Measurements from ENCODE around the gene CHST6.

The CHST6 gene

GRCh38 chr16:75529056-75529905 lies 34.0 kb upstream of the CHST6 start:
- ChIA-PET POLR2A (no interaction called here), CTCF (interaction anchor here (1.0 kb wide), 1 partner anchor 58 kb away, joined by 3 read pairs; no protein-coding TSS in a partner anchor)
- TF ChIP-seq ZNF184 (tag by site-specific recombination; IDR thresholded peaks at IDR 0.05) = no peak
- no peak for TF ChIP-seq ZNF561 (tag by site-specific recombination; IDR thresholded peaks at IDR 0.05; ENCODE audit: borderline replicate concordance)
- no peak for TF ChIP-seq ZNF148 (tag by site-specific recombination; IDR thresholded peaks at IDR 0.05; ENCODE audit: borderline replicate concordance)
- TF ChIP-seq ZNF121 (tag by site-specific recombination; IDR thresholded peaks at IDR 0.05) = no peak
- TF ChIP-seq ZSCAN23 (tag by site-specific recombination; IDR thresholded peaks at IDR 0.05) = no peak
- no peak for TF ChIP-seq ZNF48 (tag by site-specific recombination; IDR thresholded peaks at IDR 0.05)
- TF ChIP-seq KLF9 (tag by site-specific recombination; IDR thresholded peaks at IDR 0.05; ENCODE audit: low read depth) = no peak
- no peak for TF ChIP-seq GFI1B (tag by site-specific recombination; IDR thresholded peaks at IDR 0.05)
- no peak for TF ChIP-seq FEZF1 (tag by site-specific recombination; IDR thresholded peaks at IDR 0.05)
- TF ChIP-seq AEBP2 (tag by site-specific recombination; IDR thresholded peaks at IDR 0.05; ENCODE audit: borderline replicate concordance) = no peak
- no peak for TF ChIP-seq ZNF76 (tag by site-specific recombination; IDR thresholded peaks at IDR 0.05; ENCODE audit: borderline replicate concordance, low read depth)
- no peak for TF ChIP-seq ZEB2 (tag by site-specific recombination; IDR thresholded peaks at IDR 0.05)
- no peak for TF ChIP-seq ZNF645 (tag by site-specific recombination; IDR thresholded peaks at IDR 0.05)
- no peak for TF ChIP-seq GLIS1 (tag by site-specific recombination; IDR thresholded peaks at IDR 0.05)
- TF ChIP-seq ZNF610 (tag by site-specific recombination; IDR thresholded peaks at IDR 0.05; ENCODE audit: borderline replicate concordance) = no peak
- TF ChIP-seq ZNF274 (IDR thresholded peaks at IDR 0.05; ENCODE audit: low read length) = no peak
- no peak for TF ChIP-seq ZNF274 (tag by site-specific recombination; IDR thresholded peaks at IDR 0.05; ENCODE audit: borderline replicate concordance)
- TF ChIP-seq ZNF654 (tag by site-specific recombination; IDR thresholded peaks at IDR 0.05; ENCODE audit: low read depth) = no peak
- no peak for TF ChIP-seq ZNF600 (tag by site-specific recombination; IDR thresholded peaks at IDR 0.05)
- TF ChIP-seq HOXD13 (CRISPR knock-in tag; IDR thresholded peaks at IDR 0.05; ENCODE audit: borderline replicate concordance) = no peak
- Histone ChIP-seq H3K4me1 (ENCODE audit: control insufficient read depth, insufficient read depth, low read length) (no peaks in the 10 kb centered on the region), H3K27ac (ENCODE audit: extremely low read depth, low read depth, low read length) (no peak overlapping the region), H3K4me3 (ENCODE audit: low read depth, low read length) (no peak overlapping the region), H3K9me3 (ENCODE audit: control insufficient read depth, insufficient read depth, low read depth, low read length) (no peaks in the 10 kb centered on the region), H3K36me3 (ENCODE audit: control insufficient read depth in 2 of 2, insufficient read depth in 1 of 2, low read length in 2 of 2) (no peaks in the 10 kb centered on the region)

DNA sequence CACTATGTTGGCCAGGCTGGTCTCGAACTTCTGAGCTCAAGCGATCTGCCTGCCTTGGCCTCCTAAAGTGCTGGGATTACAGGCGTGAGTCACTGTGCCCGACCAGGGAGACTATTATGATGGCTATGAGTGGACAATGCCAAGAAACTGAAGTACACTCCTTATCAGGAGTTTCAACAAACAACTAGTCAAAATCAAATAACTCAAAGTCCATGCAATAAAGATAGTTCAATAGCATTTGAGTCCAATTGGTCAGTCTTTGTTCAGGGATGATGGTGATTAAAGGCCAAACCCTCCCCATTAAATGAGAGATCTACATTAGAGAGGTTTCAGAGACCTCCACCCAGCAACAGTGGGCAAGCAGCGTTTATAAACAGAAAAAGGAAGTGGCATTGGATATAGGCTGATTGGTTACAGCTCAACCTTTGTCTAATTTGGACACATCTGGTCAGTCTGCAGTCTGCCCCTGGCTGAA lies 32.6 kb upstream of the CHST6 start:
- CTCF ChIA-PET = interaction anchor here (1.0 kb wide), 1 partner anchor 56 kb away, joined by 3 read pairs; no protein-coding TSS in a partner anchor
- TF ChIP-seq ELK4 (IDR thresholded peaks at IDR 0.05; ENCODE audit: borderline replicate concordance, low read depth, low read length) = no peak
- no peak for TF ChIP-seq ZNF211 (tag by site-specific recombination; IDR thresholded peaks at IDR 0.05; ENCODE audit: low read depth)
- no peak for TF ChIP-seq ZNF544 (tag by site-specific recombination; IDR thresholded peaks at IDR 0.05)
- no peak for TF ChIP-seq SETDB1 (IDR thresholded peaks at IDR 0.05; ENCODE audit: insufficient read length, low read length)
- TF ChIP-seq, protein P1, sequence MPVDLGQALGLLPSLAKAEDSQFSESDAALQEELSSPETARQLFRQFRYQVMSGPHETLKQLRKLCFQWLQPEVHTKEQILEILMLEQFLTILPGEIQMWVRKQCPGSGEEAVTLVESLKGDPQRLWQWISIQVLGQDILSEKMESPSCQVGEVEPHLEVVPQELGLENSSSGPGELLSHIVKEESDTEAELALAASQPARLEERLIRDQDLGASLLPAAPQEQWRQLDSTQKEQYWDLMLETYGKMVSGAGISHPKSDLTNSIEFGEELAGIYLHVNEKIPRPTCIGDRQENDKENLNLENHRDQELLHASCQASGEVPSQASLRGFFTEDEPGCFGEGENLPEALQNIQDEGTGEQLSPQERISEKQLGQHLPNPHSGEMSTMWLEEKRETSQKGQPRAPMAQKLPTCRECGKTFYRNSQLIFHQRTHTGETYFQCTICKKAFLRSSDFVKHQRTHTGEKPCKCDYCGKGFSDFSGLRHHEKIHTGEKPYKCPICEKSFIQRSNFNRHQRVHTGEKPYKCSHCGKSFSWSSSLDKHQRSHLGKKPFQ (tag by site-specific recombination; IDR thresholded peaks at IDR 0.05) = no peak
- no peak for TF ChIP-seq ZNF660 (tag by site-specific recombination; IDR thresholded peaks at IDR 0.05)
- TF ChIP-seq PRDM1 (tag by site-specific recombination; IDR thresholded peaks at IDR 0.05) = no peak
- TF ChIP-seq ZNF239 (tag by site-specific recombination; IDR thresholded peaks at IDR 0.05) = no peak

More for the DNA sequence above, 32.6 kb upstream of the CHST6 start:
- H3K4me1 ChIP-seq (ENCODE audit: control insufficient read depth, insufficient read depth, low read length) = no peaks in the 10 kb centered on the region
- no peaks in the 10 kb centered on the region for H3K9me3 ChIP-seq (ENCODE audit: control insufficient read depth, insufficient read depth, low read depth, low read length)
- no peak overlapping the region for H3K4me3 ChIP-seq (ENCODE audit: low read depth, low read length)
- no peaks in the 10 kb centered on the region for H3K36me3 ChIP-seq (ENCODE audit: control insufficient read depth in 2 of 2, insufficient read depth in 1 of 2, low read length in 2 of 2)
- POLR2A ChIA-PET = interaction anchor here (0.6 kb wide), 1 partner anchor 12 kb away, joined by 4 read pairs; no protein-coding TSS in a partner anchor
- no peak overlapping the region for H3K27ac ChIP-seq (ENCODE audit: extremely low read depth, low read depth, low read length)
